ENCODE data around the gene PGPEP1. TPM values are rescaled to one million over a fixed set of nuclear protein-coding genes. Genes with fewer than 3 reads are reported as not detected.
A peak's percentile ranks its signal among the peaks of the same experiment; 100 is the strongest.
"Not testable (repeated sequence)": the region's sequence is repeated elsewhere in the genome, so short reads cannot be mapped to it uniquely, and the experiment has no call there.

Gene PGPEP1
- total RNA-seq, 1 donor from 2014 or later, result 27.5 TPM

GRCh38 chr19:18380843-18381242 is 40.4 kb downstream of the PGPEP1 start:
- no peak for DNase-seq (ENCODE audit: extremely low spot score in 2 of 2)
- Histone ChIP-seq H3K27ac (peak overlapping the region; percentile 88), H3K36me3 (no peaks in the 10 kb centered on the region), H3K9me3 (no peaks in the 10 kb centered on the region), H3K4me3 (no peak overlapping the region), H3K4me1 (peaks cover 17% of the 10 kb centered on the region), H3K27me3 (no peaks in the 10 kb centered on the region)
- intact Hi-C loops (cut with DNase I), result no loop called here
- TF ChIP-seq POLR2A (IDR thresholded peaks at IDR 0.05), result no peak
- no peak for TF ChIP-seq CTCF (IDR thresholded peaks at IDR 0.05)
- TF ChIP-seq POLR2AphosphoS5 (IDR thresholded peaks at IDR 0.05; ENCODE audit: insufficient read depth in 1 of 2, low read depth in 1 of 2), result no peak

GRCh38 chr19:18383622-18384021 is 43.2 kb downstream of the PGPEP1 start:
- H3K4me3 ChIP-seq; H3K36me3 ChIP-seq; H3K9me3 ChIP-seq; DNase-seq (ENCODE audit: extremely low spot score in 2 of 2); H3K27me3 ChIP-seq; H3K27ac ChIP-seq; intact Hi-C loops (cut with DNase I): not testable (repeated sequence)
- peaks cover 26% of the 10 kb centered on the region for H3K4me1 ChIP-seq

- TF ChIP-seq POLR2A (IDR thresholded peaks at IDR 0.05) (no peak), CTCF (IDR thresholded peaks at IDR 0.05) (no peak), POLR2AphosphoS5 (IDR thresholded peaks at IDR 0.05; ENCODE audit: insufficient read depth in 1 of 2, low read depth in 1 of 2) (no peak)
- intact Hi-C loops (cut with DNase I), result no loop called here
- no peaks in the 10 kb centered on the region for H3K36me3 ChIP-seq
- H3K4me1 ChIP-seq, result peaks cover 27% of the 10 kb centered on the region
- no peaks in the 10 kb centered on the region for H3K9me3 ChIP-seq
- H3K4me3 ChIP-seq, result no peak overlapping the region
- DNase-seq (ENCODE audit: extremely low spot score in 2 of 2), result no peak
- H3K27me3 ChIP-seq, result no peaks in the 10 kb centered on the region
- no peak overlapping the region for H3K27ac ChIP-seq
Measured at GRCh38 chr19:18384775-18385174, 44.4 kb downstream of the PGPEP1 start.

- no peaks in the 10 kb centered on the region for H3K27me3 ChIP-seq
- peaks cover 22% of the 10 kb centered on the region for H3K4me1 ChIP-seq
Measured at GRCh38 chr19:18385359-18385674, 44.9 kb downstream of the PGPEP1 start.

GRCh38 chr19:18385675-18386542 is 45.5 kb downstream of the PGPEP1 start, which contains the start of gene GDF15:
GDF15 (plus strand) TSS chr19:18386158; CDS start chr19:18386190, 32 bp downstream.
- Histone ChIP-seq H3K27me3 (no peaks in the 10 kb centered on the region), H3K27ac (peak within 1 kb of the TSS; percentile 79), H3K4me3 (peak within 1 kb of the TSS; percentile 23 to 36), H3K36me3 (no peaks in the 10 kb centered on the region), H3K9me3 (no peaks in the 10 kb centered on the region), H3K4me1 (peaks cover 22% of the 10 kb centered on the region)
- no peak for DNase-seq (ENCODE audit: extremely low spot score in 2 of 2)
- peak in 1 of 2 donors; percentile 44 for TF ChIP-seq POLR2A (IDR thresholded peaks at IDR 0.05)
- TF ChIP-seq CTCF (IDR thresholded peaks at IDR 0.05), result peak in 1 of 3 experiments; percentile 32
- peak in 1 of 2 donors; percentile 77 for TF ChIP-seq POLR2AphosphoS5 (IDR thresholded peaks at IDR 0.05; ENCODE audit: insufficient read depth in 1 of 2, low read depth in 1 of 2)
- intact Hi-C loops (cut with DNase I), result no loop called here

More at GRCh38 chr19:18385359-18385674, 44.9 kb downstream of the PGPEP1 start:
- Histone ChIP-seq H3K36me3 (no peaks in the 10 kb centered on the region), H3K27ac (peak overlapping the region; percentile 79), H3K4me3 (no peak overlapping the region), H3K9me3 (no peaks in the 10 kb centered on the region)
- intact Hi-C loops (cut with DNase I), result no loop called here
- TF ChIP-seq POLR2A (IDR thresholded peaks at IDR 0.05) (no peak), POLR2AphosphoS5 (IDR thresholded peaks at IDR 0.05; ENCODE audit: insufficient read depth in 1 of 2, low read depth in 1 of 2) (no peak), CTCF (IDR thresholded peaks at IDR 0.05) (no peak)
- DNase-seq (ENCODE audit: extremely low spot score in 2 of 2), result no peak

All from vagina (tissue), 2 donors.